ENCODE results near the gene KRTAP4-3. TPM values are rescaled to one million over a fixed set of nuclear protein-coding genes. Genes with fewer than 3 reads are reported as not detected.

KRTAP4-3 gene
- total and polyA plus RNA-seq, 2 of the 8 experiments (the other 6 are each of a cell fraction or from before 2014, with no cell fraction given), result not detected

GRCh38 chr17:41141361-41141760 is 26.7 kb downstream of the KRTAP4-3 start (continued):
- no peak for TF ChIP-seq NRF1 (IDR thresholded peaks at IDR 0.05; ENCODE audit: low read depth, low read length)
- no peak for TF ChIP-seq SIN3A (conservative IDR thresholded peaks at IDR 0.05 in 1 of 2, IDR thresholded peaks at IDR 0.05 in 1 of 2; ENCODE audit: low read depth in 1 of 2, low read length in 2 of 2)

All from H1 (cell line).